CD4-positive, alpha-beta T cell treated with Interferon alpha-2 for 1 hour (primary cell): ENCODE results near the gene APBA1.

Experiments used
- DNase-seq, 2 donors: peaks; one replicate each; pipeline ENCODE4 v3.0.0-alpha.2; 2020 to 2022

APBA1 gene

GRCh38 chr9:69671879-69672595, at the start of gene APBA1:
Gene APBA1 (minus strand): TSS chr9:69672371.
- DNase-seq, result peak; percentile 36 to 56

DNA sequence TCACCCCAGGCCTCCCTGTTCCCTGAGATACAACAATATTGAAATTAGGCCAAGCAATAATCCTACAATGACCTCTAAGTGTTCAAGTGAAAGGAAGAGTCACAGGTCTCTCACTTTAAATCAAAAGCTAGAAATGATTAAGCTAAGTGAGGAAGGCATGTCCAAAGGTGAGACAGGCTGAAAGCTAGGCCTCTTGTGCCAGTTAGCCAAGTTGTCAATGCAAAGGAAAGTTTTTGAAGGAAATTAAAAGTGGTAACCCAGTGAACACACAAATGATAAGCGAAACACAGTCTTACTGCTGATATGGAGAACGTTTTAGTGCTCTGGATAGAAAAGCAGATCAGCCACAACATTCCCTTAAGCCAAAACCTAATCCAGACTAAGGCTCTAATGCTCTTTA, 47.8 kb upstream of the APBA1 start:
- DNase-seq, result no peak

GRCh38 chr9:69719367-69719766, 47.2 kb upstream of the APBA1 start:
- DNase-seq, result no peak

- no peak for DNase-seq
These were observed 46.0 kb upstream of the APBA1 start for GRCh38 chr9:69718218-69718617.

DNA sequence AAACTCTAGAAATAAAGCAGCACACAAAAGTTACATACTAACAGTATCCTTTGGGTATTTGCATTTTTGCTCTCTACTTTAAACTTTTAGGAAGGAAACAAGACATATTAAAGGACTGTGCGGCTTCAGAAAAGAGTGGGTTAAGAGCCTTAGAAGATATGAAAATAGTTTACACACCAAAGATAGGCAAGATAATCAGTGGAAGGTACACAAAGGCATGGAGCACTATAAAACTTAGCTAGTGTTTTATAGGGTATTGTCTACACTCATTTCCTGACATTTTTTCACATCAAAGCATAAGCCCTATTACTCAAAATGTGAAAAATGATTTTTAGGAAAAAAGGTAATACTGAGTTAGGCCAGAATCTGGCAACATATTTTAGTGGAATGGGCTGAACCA, 43.7 kb upstream of the APBA1 start:
- no peak for DNase-seq

GRCh38 chr9:69715096-69715495, 42.9 kb upstream of the APBA1 start:
- DNase-seq, result no peak

DNA sequence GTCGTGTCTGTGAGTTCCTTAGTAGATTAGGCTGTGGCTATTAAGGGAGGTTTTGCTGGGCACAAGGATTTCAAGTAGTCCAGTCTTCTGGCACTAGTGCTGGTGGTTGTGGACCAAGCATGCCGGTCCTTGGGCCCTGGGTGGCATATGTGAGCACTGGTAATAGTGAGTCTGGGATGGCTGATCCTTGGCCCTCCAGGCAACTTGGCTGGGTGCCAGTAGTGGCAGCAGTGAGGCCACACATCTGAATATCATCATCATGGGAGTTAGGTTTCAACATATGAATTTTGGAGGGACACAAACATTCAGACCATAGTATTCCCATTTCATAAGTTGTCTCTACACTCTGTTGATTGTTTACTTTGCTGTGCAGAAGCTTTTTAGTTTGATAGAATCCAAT, 25.3 kb upstream of the APBA1 start:
- DNase-seq, result no peak

DNA sequence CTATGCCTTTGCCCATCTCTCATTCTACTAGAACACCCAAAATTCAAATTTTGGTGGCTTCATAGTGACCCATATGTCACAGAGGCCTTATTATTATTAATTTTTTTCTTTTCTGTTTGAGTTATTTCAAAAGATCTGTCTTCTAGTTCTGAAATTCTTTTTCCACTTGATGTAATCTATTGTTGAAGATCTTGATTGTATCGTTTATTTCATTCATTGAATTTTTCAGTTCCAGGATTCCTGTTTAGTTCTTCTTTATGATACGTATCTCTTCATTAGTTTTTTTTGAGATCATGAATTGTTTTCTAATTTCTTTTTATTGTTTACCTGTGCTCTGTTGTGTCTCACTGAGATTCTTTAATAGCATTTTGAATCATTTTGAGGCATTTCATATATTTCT, 24.6 kb upstream of the APBA1 start:
- no peak for DNase-seq

DNA sequence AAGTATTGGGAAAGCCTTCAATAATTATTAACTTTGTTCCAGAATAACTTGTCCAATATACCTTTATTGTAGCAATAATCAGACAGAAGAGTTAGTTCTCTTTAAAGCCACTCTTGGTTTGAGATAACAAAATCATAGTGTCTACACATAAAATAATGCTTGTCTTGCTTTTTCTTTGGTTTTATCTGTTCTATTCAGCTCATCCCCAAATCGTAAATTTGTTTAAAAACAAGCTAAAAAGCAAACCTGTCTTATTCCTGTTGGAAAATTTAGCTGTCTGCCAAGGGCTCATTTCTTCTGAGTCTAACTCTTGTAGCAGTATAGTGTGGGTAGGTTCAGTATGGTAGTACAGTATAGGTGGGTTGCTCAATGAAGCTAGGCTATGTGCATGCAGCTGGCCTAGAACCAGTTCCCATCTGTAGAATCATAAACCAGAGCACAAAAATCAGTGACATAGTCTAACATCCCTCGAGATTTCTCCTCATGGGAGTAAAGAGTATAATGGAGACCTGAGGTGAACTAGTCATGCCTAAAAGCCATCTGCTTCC, 17.9 kb upstream of the APBA1 start:
- DNase-seq, result no peak

DNA sequence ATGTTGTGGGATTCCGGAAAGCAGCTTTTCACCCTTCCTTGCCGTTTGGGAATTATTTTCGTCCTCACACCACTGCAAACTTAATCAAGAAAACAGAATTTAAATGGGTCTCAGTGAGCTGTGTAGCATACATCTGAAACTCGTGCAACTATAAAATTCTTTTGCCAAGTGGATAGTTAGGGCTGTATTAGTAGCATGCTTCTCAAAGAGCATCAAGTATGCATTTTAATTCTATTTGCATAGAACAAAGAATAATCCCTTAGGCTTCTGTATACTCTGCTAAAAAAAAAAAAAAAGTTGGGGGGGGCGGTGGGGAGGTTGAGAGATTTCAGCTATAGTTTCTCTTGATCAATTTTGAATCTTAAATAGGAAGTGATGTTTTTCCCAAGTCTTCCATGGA, 11.8 kb upstream of the APBA1 start:
- no peak for DNase-seq

DNA sequence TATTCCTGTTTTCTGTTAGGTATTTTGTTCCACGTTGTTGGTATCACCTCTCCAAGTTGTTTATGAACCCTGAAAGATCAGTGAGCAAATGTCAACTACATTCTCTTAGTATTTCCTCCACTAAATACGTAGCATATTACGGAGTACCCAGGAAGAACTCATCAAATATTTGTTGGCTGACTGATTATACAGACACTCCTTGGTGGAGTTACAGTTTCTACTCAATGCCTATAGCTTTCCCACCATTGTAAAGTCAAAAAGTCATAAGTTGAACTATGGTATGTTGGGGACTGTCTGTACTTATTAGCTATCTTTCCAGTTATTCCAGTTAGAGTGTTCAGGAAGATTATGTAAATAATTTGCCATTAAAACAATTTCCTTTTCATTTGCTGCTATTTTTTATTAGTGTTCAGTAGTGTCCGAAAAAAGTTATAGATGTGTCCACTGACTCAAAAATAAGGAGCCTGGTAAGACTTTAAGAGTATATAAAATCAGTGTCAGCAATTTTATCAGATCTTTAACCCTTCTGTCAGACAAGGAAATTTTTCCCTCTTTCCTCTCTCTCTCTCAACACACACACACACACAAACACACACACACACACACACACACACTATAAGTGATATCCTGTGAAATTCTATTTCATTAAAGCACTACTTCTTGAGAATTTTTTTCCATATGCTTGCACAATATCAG, 6.8 kb upstream of the APBA1 start:
- DNase-seq, result no peak

GRCh38 chr9:69677931-69678330, 5.8 kb upstream of the APBA1 start:
- no peak for DNase-seq

DNA sequence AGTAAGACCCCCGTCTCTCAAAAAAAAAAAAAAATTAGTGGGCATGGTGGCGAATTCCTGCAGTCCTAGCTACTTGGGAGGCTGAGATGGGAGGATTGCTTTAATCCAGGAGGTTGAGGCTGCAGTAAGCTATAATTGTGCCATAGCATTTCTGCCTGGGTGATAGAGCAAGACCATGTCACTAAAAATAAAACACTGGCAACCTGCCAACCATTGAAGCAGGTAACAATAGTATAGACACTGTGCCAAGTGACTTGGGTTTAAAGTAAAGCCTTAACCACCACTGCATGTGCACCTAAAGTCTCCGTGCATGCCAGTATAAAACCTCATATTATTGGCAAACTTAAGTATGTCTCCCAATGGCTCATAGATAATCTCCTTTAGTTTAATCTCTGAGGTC, 3.4 kb upstream of the APBA1 start:
- DNase-seq, result no peak

GRCh38 chr9:69674716-69675438, 2.7 kb upstream of the APBA1 start:
- no peak for DNase-seq

GRCh38 chr9:69674112-69674685, 2.0 kb upstream of the APBA1 start:
- no peak for DNase-seq

DNA sequence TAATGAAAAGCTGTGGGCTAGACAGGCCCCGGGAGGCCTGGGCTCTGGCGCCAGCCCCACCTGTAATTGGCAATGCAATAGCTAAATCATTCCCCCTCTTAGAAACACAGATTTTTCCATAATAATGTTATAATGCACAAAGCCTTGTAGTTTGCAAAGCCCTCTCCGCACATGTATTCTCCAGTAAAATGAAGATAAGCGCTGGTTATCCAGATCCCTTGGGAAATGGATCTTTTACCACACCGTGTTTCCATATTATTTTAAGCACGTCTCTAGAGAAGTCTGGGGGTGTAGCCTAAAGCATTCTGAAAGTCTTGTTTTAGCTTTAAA, 1.1 kb upstream of the APBA1 start:
- no peak for DNase-seq

DNA sequence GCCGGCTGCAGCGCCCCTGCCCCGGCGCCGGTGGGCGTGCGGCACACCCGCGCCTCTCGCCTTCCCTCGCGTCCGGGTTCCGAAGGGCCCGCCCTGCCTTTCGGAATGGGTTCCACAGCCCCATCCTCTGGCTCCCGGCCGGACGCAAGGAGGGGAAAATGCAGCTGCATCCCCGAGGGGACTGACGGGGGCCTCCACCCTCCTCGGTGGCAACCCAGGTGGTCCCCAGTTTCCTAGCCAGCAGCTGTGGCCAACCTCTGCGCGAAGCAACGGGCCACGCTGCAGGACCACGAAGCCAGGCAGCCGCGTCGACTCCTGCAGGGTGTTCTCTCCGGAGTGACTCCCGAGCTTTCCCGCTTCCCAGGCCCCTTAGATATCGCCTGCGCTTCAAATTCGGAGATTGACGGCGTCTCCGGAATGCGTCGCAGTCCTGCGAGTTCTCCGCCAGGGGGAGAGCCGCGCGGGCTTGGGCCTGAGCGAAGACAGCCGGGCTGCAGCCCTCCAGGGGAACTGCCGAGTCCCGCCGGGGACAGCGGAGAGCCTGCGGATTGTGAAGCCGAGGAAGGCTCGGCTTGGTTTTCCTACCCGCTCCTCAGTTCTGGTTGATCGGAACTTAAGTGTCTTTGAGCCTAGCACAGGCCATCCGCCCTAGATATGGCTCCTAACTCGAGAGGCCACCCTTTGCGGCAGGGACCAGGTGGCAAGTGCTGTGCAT, 582 bp upstream of the APBA1 start:
- peak; percentile 60 to 69 for DNase-seq

DNA sequence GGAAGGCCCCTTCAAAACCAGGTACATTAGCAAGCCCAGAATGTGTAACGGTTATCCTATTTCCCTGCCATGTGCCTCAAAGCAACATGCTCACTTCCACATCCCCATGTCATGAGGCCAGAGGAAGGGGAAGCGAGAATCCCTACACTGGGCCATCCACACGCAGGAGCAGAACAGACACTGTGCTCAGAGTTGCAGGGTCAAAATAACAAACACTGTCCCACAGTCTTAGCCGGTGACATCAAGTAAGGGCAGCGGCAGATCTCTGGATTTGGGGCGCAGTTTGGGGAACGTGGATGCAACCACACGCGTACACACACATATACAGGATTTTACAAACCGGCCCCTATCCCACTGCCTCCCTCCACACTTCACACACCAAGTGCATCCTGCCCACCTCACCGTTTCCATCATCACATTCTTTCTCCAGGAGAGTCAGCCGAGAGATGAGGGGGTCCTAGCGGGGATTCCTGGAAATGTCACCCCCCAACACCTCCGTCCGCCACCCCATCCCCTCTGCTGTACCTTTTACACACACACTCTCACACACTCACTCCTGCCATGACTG, 776 bp downstream of the APBA1 start:
- DNase-seq, result no peak

- DNase-seq, result no peak
These were observed 4.9 kb downstream of the APBA1 start for GRCh38 chr9:69667306-69667705.

GRCh38 chr9:69660304-69660703, 11.9 kb downstream of the APBA1 start:
- no peak for DNase-seq

DNA sequence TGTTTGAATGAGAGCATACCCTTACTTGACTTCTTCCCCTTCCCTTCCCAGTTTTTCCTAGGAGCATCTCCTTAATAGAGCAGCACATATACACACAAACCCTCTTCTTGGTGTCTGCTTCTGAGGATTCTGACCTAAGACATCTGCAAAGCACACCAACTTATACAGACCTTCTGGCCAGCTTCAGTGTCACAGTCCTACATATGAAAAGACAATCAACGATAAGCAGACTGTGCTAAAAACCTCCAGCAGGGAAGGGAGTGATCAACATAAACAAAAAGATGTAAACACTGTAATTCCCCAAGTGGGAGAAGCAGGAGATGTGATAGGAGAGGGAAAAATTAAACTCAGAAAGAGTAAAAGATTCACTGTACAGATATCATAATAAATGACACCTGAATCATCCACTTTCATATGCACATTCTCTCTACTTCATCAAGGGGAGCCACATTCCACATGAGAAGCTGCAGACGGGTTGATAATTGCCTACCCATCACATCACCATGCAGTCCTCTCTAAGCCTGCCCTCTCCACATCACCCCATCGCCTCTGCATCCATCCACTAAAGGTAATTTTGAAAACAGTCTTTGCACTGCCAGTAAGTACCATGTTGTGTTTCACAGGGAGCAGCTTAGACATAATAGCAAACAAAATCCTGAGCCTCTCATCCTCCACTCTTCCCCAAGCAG, 13.0 kb downstream of the APBA1 start:
- no peak for DNase-seq

- DNase-seq, result no peak
These were observed 14.9 kb downstream of the APBA1 start for GRCh38 chr9:69657269-69657668.
